ENCODE results near the gene ARHGEF2.
A peak's percentile ranks its signal among the peaks of the same experiment; 100 is the strongest.
"Not testable (repeated sequence)": the region's sequence is repeated elsewhere in the genome, so short reads cannot be mapped to it uniquely, and the experiment has no call there.

The ARHGEF2 gene

GRCh38 chr1:156002188-156002911 lies 24.0 kb upstream of the ARHGEF2 start:
- peaks cover 8% of the 10 kb centered on the region for H3K36me3 Mint-ChIP-seq (ENCODE audit: low read depth)
- H3K9me3 Mint-ChIP-seq = no peaks in the 10 kb centered on the region
- no peak for DNase-seq
- H3K27me3 Mint-ChIP-seq = no peaks in the 10 kb centered on the region
- no peak overlapping the region for H3K27ac Mint-ChIP-seq
- peaks cover 17% of the 10 kb centered on the region for H3K4me1 Mint-ChIP-seq (ENCODE audit: low read depth)
- no peak overlapping the region for H3K4me3 Mint-ChIP-seq

DNA sequence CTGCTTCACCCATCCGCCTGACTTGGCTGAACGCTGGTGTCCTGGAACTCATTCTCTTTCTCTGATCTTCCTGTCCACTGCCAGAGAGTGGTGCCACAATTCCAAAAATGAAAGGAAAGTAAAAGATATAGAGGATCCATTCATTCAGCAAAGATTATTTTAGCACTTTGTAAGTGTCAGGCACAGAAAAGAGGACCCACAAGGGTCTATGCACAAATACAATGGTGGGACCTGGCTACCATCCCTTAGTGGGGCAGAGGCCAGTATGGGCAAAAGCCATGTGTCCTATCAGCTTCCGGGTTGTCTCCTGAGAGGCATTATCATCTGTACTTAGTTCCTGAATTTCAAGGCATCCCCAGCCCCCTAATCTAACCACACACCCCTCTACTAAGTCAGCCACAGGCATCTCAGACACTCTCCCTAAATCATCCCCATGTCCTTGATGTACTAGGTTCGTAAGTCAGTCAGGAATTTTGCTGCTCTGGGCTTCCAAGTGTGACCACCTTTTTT lies 23.4 kb upstream of the ARHGEF2 start:
- Mint-ChIP-seq H3K27ac (no peak overlapping the region), H3K27me3 (no peaks in the 10 kb centered on the region), H3K9me3 (no peaks in the 10 kb centered on the region), H3K36me3 (ENCODE audit: low read depth) (peaks cover 2% of the 10 kb centered on the region), H3K4me3 (no peak overlapping the region), H3K4me1 (ENCODE audit: low read depth) (peaks cover 14% of the 10 kb centered on the region)
- DNase-seq = no peak

- peaks cover 13% of the 10 kb centered on the region for H3K4me1 Mint-ChIP-seq (ENCODE audit: low read depth)
- no peak overlapping the region for H3K27ac Mint-ChIP-seq
- no peak overlapping the region for H3K4me3 Mint-ChIP-seq
- DNase-seq = no peak
- no peaks in the 10 kb centered on the region for H3K27me3 Mint-ChIP-seq
- no peaks in the 10 kb centered on the region for H3K9me3 Mint-ChIP-seq
- H3K36me3 Mint-ChIP-seq (ENCODE audit: low read depth) = no peaks in the 10 kb centered on the region
These were observed 22.8 kb upstream of the ARHGEF2 start for GRCh38 chr1:156001021-156001661.

DNA sequence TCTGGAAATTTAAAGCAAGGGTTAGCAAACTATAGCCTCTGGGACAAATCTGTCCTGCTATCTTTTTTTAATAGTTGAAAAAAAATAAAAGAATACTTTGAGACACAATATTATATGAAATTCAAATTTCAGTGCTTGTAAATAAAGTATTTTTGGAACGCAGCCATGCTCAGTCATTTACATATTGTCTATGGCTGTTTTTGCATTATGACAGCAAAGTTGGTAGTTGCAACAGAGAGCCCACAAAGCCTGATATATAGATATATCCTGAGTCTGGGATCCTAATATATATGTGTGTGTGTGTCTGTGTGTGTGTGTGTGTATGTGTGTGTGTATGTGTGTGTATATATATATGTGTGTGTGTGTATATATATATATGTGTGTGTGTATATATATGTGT lies 21.6 kb upstream of the ARHGEF2 start:
- H3K27me3 Mint-ChIP-seq = no peaks in the 10 kb centered on the region
- no peak for DNase-seq
- H3K4me1 Mint-ChIP-seq (ENCODE audit: low read depth) = peaks cover 5% of the 10 kb centered on the region
- no peak overlapping the region for H3K27ac Mint-ChIP-seq
- H3K36me3 Mint-ChIP-seq (ENCODE audit: low read depth) = no peaks in the 10 kb centered on the region
- no peak overlapping the region for H3K4me3 Mint-ChIP-seq
- no peaks in the 10 kb centered on the region for H3K9me3 Mint-ChIP-seq

DNA sequence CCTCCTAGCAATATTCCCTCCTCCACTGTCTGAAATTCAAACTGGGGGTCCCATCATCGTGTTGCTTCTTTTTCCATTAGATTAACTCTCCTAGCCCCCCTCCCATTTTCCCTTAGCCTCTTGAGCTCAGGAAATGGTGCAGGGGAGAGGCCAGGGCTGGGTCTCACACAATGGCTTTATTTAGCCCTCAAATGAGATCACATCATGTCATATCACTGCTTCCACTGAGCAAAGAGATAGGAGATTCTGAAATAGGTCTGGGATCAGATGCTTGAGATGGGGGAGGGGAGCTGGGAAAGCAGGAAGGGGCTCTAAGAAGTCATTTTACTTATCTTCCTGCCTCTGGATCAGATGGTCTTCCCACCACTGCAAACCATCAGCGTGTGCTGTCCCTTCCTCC lies 17.8 kb upstream of the ARHGEF2 start:
- no peaks in the 10 kb centered on the region for H3K36me3 Mint-ChIP-seq (ENCODE audit: low read depth)
- H3K27ac Mint-ChIP-seq = no peak overlapping the region
- no peaks in the 10 kb centered on the region for H3K4me1 Mint-ChIP-seq (ENCODE audit: low read depth)
- DNase-seq = no peak
- H3K4me3 Mint-ChIP-seq = no peak overlapping the region
- H3K27me3 Mint-ChIP-seq = no peaks in the 10 kb centered on the region
- H3K9me3 Mint-ChIP-seq = no peaks in the 10 kb centered on the region

DNA sequence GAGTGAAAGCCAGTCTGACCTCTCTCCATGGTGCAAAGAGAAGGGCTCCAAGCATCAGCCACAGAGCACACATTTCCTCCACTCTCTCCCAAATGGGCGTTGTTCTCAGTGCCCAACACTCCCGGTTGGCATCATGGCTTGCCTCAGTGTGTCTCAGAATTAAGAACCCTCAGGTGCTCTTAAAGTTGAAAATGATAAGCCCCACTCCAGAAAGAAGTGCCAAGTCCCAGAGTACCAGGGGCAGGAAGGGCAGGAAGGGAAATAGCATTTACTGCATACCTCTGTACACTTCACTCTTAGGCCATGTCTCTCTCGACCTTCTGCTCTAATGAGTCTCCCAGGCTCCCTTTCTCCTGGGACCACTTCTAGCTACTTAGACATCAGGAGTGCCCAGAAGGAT lies 15.2 kb upstream of the ARHGEF2 start:
- DNase-seq = no peak
- Mint-ChIP-seq H3K4me1 (ENCODE audit: low read depth) (peaks cover 17% of the 10 kb centered on the region), H3K9me3 (no peaks in the 10 kb centered on the region), H3K36me3 (ENCODE audit: low read depth) (no peaks in the 10 kb centered on the region), H3K27me3 (no peaks in the 10 kb centered on the region), H3K27ac (no peak overlapping the region), H3K4me3 (no peak overlapping the region)

GRCh38 chr1:155990005-155990739 lies 11.8 kb upstream of the ARHGEF2 start:
- H3K4me1 Mint-ChIP-seq (ENCODE audit: low read depth) = peaks cover 17% of the 10 kb centered on the region
- H3K4me3 Mint-ChIP-seq = no peak overlapping the region
- no peaks in the 10 kb centered on the region for H3K36me3 Mint-ChIP-seq (ENCODE audit: low read depth)
- no peaks in the 10 kb centered on the region for H3K9me3 Mint-ChIP-seq
- no peak for DNase-seq
- no peak overlapping the region for H3K27ac Mint-ChIP-seq
- no peaks in the 10 kb centered on the region for H3K27me3 Mint-ChIP-seq

GRCh38 chr1:155989242-155990004 lies 11.1 kb upstream of the ARHGEF2 start:
- Mint-ChIP-seq H3K27ac (no peak overlapping the region), H3K27me3 (no peaks in the 10 kb centered on the region), H3K36me3 (ENCODE audit: low read depth) (no peaks in the 10 kb centered on the region), H3K4me3 (no peak overlapping the region), H3K4me1 (ENCODE audit: low read depth) (peaks cover 17% of the 10 kb centered on the region), H3K9me3 (no peaks in the 10 kb centered on the region)
- DNase-seq = peak; percentile 88

- not testable (repeated sequence) for H3K27me3 Mint-ChIP-seq; DNase-seq; H3K9me3 Mint-ChIP-seq; H3K27ac Mint-ChIP-seq; H3K4me3 Mint-ChIP-seq; H3K36me3 Mint-ChIP-seq (ENCODE audit: low read depth)
- peaks cover 44% of the 10 kb centered on the region for H3K4me1 Mint-ChIP-seq (ENCODE audit: low read depth)
These were observed 6.7 kb upstream of the ARHGEF2 start for GRCh38 chr1:155984903-155985645.

DNA sequence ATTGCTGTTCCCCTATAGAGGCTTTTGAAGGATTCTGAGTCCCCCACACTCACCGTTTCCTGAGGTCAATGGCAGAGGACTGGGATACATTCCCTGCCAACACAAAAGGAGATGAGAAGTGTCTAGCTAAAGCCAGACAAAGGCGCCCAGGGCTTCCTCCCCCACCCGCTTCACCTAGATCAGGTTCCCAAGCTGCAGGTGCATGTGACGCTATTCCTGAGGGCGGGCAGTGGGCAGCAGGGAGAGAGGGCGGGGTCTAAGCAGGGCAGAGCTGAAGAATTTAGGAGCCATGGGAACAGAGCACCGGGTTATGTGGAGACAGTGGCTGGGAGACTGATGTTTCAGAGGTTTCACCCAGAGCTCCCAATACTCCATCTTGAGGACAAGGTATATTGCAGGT lies 6.0 kb upstream of the ARHGEF2 start:
- Mint-ChIP-seq H3K27me3 (no peaks in the 10 kb centered on the region), H3K27ac (no peak overlapping the region), H3K36me3 (ENCODE audit: low read depth) (peaks cover 10% of the 10 kb centered on the region), H3K4me1 (ENCODE audit: low read depth) (peaks cover 45% of the 10 kb centered on the region), H3K4me3 (no peak overlapping the region), H3K9me3 (no peaks in the 10 kb centered on the region)
- no peak for DNase-seq

DNA sequence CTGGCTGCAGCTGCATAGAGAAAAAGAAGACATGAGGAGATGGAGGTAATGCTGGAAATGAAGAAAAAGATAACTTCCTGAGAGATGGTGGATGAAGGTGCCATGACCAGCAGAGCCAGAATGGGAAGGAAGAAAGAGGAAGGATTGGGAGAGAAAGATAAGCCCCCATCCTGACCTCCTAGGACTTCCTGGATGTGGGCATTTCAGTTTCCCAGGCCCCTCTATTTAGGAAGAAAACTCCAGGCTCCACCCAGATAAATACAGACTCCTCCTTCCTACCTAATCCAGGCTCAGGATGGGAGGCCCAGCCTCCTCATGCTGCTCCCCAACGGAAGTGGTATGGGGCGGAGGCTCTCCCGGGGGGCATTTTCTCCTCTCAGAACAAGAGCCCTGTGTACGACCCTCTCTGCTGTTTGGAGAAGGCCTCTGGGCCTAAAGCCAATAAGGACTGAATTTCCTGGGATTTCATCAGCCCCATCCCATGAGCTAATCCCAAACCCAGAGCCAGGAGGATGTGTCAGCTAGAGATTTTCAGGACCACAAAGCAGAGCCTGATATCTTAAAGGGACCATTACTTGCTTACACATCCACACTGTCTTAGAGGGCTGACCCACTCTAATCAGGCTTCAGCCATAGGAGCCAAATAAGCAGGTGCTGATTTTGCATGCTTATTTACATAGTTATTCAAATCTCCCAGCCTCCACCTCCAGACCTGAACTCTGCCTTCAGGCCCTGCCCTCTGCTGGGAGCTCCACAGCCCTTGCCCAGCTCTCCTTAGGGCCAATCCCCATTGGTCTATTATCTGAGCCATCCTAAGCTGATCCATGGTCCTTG lies 5.1 kb upstream of the ARHGEF2 start:
- no peak for DNase-seq
- Mint-ChIP-seq H3K27me3 (no peaks in the 10 kb centered on the region), H3K36me3 (ENCODE audit: low read depth) (peaks cover 15% of the 10 kb centered on the region), H3K4me1 (ENCODE audit: low read depth) (peaks cover 43% of the 10 kb centered on the region), H3K9me3 (no peaks in the 10 kb centered on the region), H3K27ac (peak overlapping the region; percentile 98), H3K4me3 (no peak overlapping the region)

DNA sequence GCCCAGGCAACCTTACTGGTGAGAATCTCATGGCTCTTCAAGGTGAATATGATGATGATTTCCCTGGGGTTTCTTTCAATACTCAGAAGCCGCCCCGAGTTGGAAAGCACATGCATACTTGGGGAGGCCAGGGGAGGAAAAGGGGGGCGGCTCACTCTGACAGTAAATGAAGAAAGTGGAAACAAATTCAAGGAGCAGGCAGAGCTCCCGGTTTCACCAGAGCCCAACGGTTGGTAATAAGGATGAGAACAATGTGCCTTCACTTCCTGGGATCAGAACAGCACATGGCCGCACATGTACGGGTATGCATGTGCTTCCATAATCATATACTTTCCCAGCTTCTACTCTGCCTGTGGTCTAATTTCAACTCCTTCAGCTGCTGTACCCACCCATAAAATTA lies 3.8 kb upstream of the ARHGEF2 start:
- H3K36me3 Mint-ChIP-seq (ENCODE audit: low read depth) = peaks cover 26% of the 10 kb centered on the region
- H3K4me3 Mint-ChIP-seq = peak overlapping the region; percentile 87

More for the DNA sequence above, 3.8 kb upstream of the ARHGEF2 start:
- Mint-ChIP-seq H3K9me3 (no peaks in the 10 kb centered on the region), H3K4me1 (ENCODE audit: low read depth) (peaks cover 43% of the 10 kb centered on the region), H3K27ac (peak overlapping the region; percentile 98), H3K27me3 (no peaks in the 10 kb centered on the region)
- DNase-seq = no peak
